CD4-positive, alpha-beta T cell treated with Interleukin-12 subunit alpha and Interleukin-12 subunit beta, for 1 hour (primary cell): ENCODE results near the gene NRAS.
A peak's percentile ranks its signal among the peaks of the same experiment; 100 is the strongest.
"Not testable (repeated sequence)": the region's sequence is repeated elsewhere in the genome, so short reads cannot be mapped to it uniquely, and the experiment has no call there.

Source experiments
- DNase-seq: peaks from one replicate; pipeline ENCODE4 v3.0.0-alpha.2; 2020

The NRAS gene

DNA sequence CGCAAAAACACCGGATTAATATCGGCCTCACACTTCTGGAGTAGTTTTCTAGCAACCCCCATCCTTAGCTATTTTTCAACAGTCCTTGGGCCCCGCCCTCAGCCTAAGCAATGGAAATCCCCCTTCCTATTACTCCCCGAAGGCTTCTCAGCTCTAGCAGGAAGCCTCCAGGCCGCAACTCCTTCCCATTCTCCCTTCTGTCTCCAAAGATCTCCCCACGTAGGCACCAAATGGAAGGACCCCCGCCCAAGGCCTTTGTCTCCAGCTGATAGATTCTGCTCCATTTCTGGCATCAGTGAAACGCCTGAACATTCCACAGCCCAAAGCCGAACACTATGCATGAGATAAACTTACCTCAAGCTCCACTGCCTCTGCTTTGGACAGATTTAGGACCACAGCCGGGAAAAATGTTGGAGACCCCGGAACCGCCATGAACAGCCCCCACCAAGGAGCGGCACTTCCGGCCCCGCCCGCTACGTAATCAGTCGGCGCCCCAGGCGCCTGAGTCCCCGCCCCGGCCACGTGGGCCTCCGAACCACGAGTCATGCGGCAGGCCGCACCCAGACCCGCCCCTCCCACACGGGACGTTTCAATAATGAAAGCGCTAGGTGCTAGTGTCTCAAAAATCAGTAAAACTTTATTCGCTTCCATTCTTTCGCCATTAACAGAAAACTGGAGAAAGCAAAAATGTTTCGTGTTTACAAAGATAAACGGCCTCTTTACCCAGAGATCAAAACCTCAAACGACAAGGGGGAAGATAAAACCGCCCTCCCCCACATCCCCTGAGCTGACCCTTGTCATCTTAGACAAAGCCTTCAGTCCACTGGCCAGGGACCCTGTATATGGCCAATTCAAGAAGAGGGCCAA is at the start of gene NRAS:
NRAS (minus strand) TSS at position 468 of the 867 bp plus-strand sequence. CDS start 611 bp downstream, outside the sequence.
- peak; percentile 95 for DNase-seq

DNA sequence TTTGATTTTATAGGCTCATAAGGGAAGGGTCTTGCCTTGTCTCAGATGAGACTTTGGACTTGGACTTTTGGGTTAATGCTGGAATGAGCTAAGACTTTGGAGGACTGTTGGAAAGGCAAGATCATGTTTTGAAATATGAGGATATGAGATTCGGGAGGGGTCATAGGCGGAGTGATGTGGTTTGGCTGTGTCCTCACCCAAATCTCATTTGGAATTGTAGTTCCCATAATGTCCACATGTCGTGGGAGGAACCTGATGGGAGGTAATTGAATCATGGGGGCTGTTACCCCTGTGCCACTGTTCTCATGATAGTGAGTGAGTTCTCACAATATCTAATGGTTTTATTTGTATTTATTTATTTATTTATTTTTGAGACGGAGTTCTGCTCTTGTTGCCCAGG is 48.1 kb upstream of the NRAS start:
- DNase-seq, result no peak

DNA sequence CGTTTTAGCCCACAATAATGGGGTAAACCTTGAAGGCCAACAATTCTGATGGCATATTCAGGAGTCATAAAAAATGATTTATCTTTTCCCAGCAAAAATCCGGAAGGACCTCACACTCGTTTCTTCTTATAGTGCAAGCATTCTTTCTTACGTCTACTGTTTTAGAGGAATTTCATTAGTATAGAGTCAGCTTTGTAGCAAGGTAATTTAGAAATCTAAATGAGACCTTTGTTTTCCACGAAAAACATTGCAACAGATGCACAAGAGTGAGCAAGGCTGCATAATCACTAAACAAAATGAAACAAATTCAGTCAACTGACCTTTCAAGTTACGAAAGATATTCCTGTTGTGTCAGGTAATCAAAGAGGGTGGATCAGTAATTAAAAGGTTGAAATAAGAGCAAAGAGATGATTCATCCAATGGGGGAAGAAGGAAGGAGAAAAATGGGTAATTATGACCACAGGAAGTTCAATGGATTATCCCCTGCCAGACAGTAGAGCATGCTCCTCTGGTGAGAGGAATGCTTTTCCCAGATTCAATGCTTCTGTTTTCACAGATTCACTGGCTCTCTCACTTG is 41.8 kb upstream of the NRAS start:
- no peak for DNase-seq

DNA sequence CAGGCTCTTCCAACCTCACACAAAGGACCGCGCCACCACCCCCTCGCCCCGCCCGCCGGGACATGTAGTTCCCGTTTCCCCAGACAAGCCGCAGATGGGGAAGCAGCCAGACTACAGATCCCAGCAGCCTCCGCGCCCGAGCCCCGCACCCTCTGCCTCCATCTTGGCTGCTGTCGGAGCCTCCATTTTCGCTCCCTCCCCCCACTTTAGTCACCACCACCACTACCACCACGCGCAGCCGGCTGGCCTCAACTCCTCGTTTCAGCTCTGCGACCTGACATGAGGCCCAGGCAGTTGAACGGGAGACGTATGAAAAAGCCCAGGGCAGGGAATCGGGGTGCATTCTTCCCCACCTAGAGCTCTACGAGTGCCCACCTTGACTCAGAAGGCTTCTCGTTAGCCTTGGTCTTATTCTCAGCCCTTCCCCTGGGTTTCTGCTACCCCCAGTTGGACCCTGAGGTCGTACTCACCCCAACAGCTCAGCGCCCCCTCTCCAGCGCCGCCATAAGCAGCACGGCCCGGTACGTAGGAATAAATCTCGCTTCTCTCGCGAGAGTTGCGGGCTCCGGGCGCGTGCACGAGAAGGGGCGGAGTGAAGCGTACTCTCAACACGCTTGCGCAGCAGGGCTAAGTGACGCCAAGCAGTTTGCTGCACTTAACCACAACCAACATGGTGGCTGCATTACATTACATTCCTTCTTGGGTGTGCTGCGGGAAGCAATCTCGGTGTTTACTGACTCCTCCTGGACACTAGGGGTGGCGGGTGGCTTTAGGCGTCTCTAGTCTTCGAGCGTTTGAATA is 41.1 kb upstream of the NRAS start, which contains the start of gene CSDE1:
CSDE1 (minus strand) TSS at position 530 of the 801 bp plus-strand sequence. CDS start 18,094 bp downstream, outside the sequence.
- peak; percentile 98 for DNase-seq

DNA sequence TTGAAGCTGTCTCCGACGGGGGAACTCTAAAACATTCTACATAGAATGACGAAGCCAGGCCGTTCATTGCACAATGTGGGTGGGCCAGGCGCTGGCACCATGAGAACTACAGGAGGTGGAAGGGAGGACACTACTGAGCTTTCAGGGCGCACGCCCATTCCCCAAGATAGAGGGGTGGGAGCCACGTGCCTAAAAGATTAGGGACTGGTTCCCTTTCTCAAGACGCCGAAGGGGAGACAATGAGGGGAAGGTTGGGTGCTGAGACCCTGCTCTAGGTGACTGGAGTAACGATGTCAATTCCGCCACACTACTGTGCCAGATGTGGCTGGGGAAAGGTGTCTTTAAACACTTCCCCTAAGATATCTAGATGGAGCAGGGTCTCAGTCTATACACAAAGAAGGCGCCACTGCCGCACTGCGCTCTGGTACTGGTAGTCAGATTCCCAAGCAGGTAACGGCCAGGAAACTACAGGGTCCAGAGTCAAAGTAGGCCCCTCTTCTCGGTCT is 40.4 kb upstream of the NRAS start:
- no peak for DNase-seq

DNA sequence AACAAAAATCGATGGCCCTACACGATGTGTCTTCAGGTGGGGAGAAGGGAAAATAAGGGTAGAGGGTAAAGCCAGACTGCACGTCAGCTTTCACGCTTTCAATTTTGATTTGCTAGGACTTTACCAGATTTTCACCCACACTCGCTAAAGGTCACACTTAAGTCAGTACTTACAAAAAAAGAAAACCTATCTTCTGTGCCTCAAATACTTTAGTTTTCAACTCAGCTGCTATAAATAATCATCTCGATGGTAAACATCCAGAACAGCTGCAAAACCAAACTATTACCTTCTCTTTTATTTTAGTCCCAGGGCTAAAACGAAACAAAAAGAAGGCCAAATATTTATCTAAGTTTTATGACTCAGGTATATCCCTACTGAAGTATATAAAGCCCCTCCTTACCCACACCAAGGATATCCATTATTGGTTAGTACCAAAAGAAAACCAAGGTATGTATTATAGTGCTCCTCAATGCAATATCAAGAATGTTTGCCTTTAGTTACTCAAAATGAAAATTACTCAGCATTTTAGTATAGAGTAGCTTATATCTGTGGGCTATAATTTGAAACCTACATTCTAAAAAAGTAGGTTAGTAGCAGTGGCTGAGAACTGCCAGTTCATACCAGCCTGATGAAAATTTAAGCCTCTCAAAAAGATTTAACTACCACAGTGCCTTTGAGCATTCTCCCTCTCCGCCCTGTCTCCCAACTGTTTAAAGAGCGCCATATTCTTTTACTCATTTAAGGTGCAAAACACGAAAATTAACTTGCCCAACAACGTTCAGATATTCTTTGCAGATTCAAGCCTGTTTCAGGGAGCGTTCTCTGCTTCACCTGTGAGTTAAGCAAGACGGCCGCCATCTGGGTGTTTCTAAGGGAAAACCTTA is 39.7 kb upstream of the NRAS start:
- DNase-seq, result peak; percentile 27

DNA sequence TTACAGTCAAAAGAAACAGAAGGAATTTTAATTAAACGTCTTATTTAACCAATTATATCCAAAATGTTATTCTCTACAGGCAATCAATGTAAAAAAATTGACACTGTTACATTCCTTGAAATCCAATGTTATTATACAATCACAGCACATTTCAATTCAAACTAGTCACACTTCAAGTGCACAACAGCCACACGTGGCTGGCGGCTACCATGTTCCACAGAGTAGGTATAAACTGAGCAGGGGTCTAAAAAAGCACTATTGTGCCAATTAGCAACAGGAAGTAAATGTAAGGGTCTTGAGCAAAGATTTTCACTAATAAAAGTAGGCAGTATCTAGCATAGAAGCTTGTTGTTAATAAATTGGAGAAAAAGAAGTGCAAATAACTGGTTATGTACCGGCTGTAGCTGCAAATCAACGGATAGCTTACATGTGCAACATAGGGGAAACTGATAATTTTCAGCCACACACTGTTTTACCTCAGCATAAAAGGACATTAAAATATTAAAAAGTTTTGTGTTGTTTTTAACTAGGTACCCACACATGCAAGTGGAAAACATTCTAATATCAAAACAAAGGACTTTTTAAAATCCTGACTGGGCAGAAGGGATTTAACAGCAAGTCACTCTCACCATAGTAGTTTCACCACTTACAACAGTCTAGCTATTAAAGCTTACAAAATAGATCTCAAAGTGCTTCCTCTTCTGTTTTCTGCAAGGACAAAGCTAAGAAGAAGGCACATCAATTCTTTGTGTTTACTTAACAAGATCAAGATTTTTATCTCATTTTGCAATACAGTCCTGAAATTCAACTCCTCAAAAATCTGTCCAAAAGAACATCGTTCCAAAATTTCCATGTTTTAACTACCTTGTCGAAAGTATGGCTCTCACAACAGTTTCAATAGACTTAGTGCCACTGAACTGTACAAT is 38.7 kb upstream of the NRAS start:
- no peak for DNase-seq

DNA sequence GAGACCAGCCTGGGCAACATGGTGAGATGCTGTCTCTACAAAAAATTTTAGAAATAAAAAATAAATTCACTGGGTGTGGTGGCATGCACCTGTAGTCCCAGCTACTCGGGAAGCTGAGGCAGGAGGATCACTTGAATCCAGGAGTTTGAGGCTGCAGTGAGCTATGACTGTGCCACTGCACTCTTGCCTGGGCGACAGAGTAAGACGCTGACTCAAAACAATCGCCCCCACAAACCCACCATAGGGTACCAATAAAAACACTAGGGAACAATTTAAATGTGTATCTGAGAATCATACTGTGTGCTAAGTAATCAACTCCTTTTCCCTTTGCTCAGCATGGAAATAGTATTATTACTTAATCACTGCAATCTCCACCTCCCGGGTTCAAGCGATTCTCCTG is 37.1 kb upstream of the NRAS start:
- not testable (repeated sequence) for DNase-seq

DNA sequence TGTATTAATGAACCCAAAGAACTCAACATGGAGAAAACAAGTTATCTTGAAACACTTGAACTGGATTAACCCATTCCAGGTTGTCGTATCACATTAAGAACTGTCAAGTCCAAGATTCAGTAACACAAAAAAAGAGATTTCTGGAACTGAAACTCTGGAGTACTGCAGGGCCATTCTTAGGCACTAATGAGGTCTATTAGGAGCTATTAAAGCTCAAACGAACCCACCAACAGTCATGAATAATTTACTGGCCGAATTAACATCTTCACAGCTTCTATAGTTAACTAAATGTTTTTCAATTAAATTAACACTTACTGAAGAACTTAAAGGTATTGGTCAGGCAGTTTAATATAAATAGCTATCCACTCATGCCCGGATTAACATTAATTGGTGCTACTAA is 36.6 kb upstream of the NRAS start:
- no peak for DNase-seq

DNA sequence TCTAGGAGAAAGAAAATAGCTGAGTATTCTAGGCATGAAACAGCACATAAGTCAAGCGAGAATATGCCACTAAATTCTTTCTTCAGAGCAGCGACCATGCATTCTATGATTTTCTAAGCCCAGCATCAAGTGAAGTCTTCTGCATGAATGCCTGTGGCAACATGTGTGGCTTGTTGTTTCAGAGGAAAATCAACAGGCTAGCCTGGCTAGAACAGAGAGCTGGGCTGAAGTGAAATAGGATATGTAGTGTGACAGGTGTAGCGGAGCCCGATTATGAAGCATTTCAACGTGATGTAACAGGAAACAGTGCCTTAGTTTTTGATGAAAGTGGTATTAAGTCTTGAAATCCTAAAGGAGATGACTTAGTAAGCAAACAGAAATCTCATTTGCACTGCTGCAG is 34.2 kb upstream of the NRAS start:
- no peak for DNase-seq

DNA sequence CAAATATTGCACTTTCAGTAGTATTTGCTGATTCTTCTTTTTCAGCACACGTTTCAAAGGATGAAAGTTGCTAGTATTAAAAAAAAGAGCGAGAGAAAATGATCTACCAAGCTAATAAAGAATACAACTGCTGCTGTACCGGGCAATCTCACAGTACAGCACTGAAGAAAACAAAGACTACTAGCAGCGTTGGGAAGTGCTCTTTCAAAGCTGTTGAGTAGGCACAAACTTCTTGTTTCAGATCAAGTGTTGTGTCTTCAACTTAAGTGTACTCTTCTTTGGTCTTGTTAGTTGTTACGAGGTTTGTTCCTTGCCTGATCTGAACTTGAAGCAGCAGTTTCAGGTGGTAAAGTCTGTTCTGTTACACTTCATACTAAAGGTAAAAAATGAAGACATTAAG is 33.3 kb upstream of the NRAS start:
- no peak for DNase-seq

DNA sequence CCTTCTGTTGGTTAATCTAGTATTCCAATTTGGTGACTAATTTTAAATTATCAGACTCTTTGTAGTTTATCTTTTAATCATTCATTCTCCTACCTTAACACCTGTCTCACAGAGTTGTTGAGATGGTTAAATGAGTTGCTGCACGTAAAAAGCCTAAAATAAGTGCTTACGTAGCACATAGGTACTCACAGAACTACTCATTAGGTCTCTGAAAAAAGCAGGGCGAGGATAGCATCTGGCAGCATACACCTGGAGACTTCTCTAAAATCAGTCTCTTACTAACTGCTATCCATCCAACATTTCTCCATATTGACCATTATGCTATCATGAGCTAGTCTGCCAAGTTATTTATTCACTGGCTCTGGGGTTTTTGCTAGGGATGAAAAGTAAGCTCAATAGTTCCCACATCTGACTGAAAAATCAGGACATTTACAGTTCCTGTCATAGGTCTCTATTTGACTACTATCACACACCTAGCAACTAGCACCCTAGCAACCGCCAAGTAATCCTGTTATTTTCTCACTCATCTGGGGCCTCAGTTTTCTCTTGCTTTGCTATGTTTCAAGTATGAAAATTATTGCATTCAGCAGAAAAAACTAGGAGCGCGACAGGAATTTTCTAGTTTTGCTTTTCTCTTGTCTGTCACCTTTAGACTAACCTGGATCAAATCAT is 30.0 kb upstream of the NRAS start:
- DNase-seq, result no peak

DNA sequence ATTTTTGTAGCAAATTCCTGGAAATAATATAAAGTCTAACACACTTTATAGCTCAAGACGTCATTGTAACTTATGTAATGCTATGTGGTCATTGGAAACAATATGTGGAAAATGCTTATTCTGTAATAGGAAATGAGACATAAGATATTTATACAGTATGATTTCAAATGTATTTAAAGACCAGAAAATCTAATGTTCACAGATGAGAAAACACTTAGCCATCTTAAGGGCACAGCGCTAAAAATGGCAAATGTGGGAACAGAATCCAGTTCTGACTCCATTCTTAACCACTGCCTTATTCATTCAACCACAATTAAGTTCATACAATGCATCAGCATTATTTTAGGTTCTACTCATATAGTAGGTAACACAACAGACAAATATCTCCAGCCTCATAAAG is 28.7 kb upstream of the NRAS start:
- DNase-seq, result no peak

DNA sequence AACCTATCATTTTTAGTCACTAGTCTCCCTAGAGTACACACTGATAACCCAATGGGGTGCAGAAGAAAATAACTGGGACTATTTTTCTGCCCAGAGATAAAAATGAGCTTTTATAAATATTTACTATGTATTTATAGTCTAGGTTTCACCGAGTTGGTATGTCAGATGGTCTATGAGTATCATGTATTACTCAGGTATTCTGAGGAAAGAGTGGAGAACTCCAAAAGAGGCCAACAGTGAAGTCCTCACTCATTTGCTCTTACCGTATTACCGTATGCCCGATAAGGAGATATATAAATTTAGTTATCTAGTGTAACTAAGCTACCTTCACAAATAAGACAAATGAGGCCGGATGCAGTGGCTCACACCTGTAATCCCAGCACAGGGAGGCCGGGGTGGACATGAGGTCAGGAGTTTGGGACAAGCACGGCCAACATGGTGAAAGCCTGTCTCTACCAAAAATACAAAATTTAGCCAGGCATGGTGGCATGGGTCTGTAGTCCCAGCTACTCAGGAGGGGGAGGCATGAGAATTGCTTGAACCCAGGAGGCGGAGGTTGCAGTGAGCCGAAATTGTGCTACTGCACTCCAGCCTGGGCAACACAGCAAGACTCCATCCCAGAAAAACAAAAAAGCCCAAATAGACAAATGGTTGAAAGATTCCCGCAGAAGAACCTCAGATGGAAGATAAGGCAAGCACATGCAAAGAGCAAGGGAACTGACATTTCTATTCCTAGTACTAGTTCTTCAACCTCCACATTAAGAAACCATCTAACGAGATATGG is 25.6 kb upstream of the NRAS start:
- DNase-seq, result no peak

DNA sequence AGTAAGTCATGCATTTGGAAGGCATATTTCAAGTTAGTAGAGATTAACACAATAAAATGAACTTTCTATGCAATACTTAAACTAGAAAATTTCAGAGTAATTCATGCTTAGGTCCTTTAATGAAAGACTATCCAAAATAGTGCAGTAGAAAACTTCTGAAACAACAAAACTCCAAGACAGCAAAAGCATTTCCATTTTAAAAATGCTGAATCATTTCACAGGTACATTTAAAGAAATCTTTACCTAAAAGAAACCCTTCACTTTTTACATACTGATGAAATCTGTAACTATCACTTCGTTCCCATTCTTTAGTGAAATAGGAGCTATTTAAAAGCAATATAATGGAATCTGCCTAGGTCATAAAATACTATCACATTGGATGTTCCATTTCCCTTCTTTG is 23.8 kb upstream of the NRAS start:
- DNase-seq, result no peak

DNA sequence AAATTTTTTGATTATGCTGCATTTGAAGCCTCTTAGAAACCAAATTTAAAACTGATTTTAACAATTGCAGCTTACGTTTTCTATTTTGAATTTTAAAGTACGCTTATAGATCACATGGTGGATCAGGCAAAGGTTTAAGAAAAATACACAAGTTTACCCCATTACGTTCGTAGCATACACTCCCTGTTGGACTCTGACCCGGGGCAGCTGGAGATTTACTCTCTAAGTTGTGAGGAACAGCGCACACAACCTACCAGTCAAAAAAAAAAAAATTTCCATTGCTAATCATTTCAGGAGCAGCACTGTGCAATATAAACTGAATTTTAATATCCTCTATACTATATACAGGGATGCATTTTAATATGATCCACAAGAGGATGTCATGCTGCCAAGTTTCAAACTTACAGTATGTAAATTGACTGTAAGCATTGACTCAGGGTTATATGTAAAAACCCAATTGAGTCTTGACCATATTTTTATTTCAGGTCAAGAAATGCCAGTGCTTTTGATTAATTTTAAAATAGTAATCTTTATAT is 20.8 kb upstream of the NRAS start:
- no peak for DNase-seq

DNA sequence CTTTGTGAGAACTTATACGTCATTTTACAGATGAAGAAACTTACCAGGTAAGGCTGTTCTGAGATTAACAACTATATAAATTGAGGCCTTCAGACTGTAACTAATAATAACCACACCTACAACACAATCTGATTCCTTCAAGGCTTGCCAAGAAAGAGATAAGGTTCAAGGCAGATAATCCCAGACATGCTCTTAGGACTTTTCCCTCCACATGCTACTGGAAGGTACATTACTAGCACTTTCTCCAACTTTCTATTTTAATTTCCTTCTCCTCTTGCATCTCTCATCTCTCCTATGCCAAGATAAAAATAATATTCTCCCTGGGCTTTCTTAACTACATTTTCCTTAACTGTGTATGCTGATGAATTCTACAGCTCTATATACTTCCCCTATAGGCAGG is 18.9 kb upstream of the NRAS start:
- no peak for DNase-seq

DNA sequence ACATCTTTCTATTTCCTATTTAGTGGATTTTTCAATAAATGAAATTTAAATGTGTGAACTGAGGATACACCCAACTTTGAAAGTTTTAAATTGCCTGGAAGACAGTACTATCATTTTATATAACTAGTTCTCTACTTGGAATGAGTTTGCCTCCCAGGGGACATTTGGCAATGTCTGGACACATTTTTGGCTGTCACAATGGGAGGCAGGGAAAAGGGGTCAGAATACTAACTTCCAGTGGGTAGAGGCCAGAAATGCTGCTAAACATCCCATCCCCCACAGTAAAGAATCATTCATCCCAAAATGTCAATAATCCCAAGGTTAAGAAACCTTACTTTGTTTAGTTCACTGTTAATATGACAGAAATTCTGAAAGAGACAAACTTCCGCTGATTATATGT is 13.2 kb upstream of the NRAS start:
- no peak for DNase-seq

DNA sequence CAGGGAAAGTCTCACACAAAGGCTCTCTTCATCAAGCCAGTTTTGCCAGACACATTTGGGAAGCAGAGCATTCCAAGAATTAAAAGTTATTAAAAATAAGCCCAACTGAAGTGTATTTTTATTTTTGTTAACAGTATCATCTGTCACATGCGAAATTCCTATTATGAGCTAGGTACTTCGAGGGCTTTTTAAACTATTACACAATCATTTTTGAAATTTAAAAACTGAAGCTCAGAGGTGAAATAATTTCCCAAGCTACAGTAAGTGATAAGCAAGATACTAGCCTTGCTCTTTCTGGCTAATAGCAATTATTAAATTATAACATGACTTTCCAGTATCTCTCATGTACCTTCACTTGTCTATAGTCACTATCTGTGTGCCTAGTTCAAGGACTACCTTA is 12.0 kb upstream of the NRAS start:
- no peak for DNase-seq

DNA sequence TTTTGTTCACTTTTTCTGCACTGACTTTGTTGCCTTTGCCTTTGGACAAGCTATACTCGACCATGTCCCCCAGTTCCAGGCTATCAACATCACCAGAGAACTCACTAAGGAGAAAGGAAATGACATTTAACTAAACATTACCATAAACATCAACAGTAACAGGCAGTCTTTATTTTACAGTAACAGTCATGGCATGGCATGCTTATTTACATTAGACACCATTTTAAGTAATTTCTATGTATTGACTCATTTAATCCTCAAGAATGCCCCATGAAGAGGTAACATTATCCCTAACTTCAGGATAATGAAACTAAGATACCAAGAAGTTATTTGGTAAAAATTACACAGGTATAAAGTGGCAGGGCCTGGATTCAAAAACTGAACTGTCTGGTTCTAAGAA is 8.7 kb upstream of the NRAS start:
- no peak for DNase-seq
